Measurements from ENCODE around the gene STAB1. TPM values are rescaled to one million over a fixed set of nuclear protein-coding genes. Genes with fewer than 3 reads are reported as not detected.

STAB1 gene
- total and polyA plus RNA-seq, 2 of the 8 experiments (the other 6 are each of a cell fraction or from before 2014, with no cell fraction given): 1.0 to 1.9 TPM

GRCh38 chr3:52547143-52547542 is 52.0 kb downstream of the STAB1 start:
- no peak overlapping the region for H2BK5ac ChIP-seq (ENCODE audit: low read depth, low read length)
- H3K56ac ChIP-seq (replicated peaks; ENCODE audit: insufficient read length, low read depth, low read length): no peak overlapping the region
- FAIRE-seq (no peak), DNase-seq (ENCODE audit: low read depth in 1 of 2, low spot score in 2 of 2) (no peak)
- no peak overlapping the region for H3K18ac ChIP-seq (ENCODE audit: extremely low read depth, low read length)
- no peaks in the 10 kb centered on the region for H3K27me3 ChIP-seq (replicated peaks in 1 of 4; ENCODE audit: control insufficient read depth in 3 of 4, extremely low read depth in 1 of 4, insufficient read depth in 3 of 4, low read length in 3 of 4)
- no peak overlapping the region for H2AK5ac ChIP-seq (ENCODE audit: low read depth, low read length)
- H2BK15ac ChIP-seq (ENCODE audit: low read length): no peak overlapping the region
- H3K4ac ChIP-seq (replicated peaks; ENCODE audit: insufficient read length, low read depth, low read length): no peak overlapping the region
- no peaks in the 10 kb centered on the region for H3K4me1 ChIP-seq (replicated peaks in 1 of 4; ENCODE audit: control insufficient read depth in 3 of 4, insufficient read depth in 4 of 4, low read length in 3 of 4)
- H2BK12ac ChIP-seq (ENCODE audit: low read depth, low read length): no peak overlapping the region
- H3K36me3 ChIP-seq (ENCODE audit: control insufficient read depth in 2 of 4, insufficient read depth in 4 of 4, low read length in 3 of 4): peaks cover 3 to 31% (median 9%) of the 10 kb centered on the region in 4 experiments; a peak in 7 of 8 replicates
- CTCF ChIA-PET (ENCODE audit: partially characterized antibody): interaction anchor here (1.5 kb wide), 1 partner anchor 9 kb away, joined by 5 read pairs; no protein-coding TSS in a partner anchor
- no peaks in the 10 kb centered on the region for H3K79me2 ChIP-seq (ENCODE audit: control insufficient read depth in 1 of 2, insufficient read depth in 2 of 2, low read length in 2 of 2)
- H4K91ac ChIP-seq (replicated peaks; ENCODE audit: insufficient read length, low read length): no peak overlapping the region
- no peak overlapping the region for H3K27ac ChIP-seq (ENCODE audit: low read depth, low read length)
- H4K8ac ChIP-seq (ENCODE audit: extremely low read depth, insufficient read depth, low read length): no peak overlapping the region
- POLR2A ChIA-PET (ENCODE audit: partially characterized antibody): interaction anchor here (1.2 to 1.3 kb wide), 2 partner anchors 11 to 51 kb away, joined by 3 read pairs; partner anchors contain the start of gene UQCC5
- H3K14ac ChIP-seq (ENCODE audit: insufficient read length): no peak overlapping the region
- TF ChIP-seq TCF12 (IDR thresholded peaks at IDR 0.05; ENCODE audit: low read depth, low read length): no peak
- no peak for TF ChIP-seq JUN (IDR thresholded peaks at IDR 0.05; ENCODE audit: low read depth, low read length)
- no peak for TF ChIP-seq YY1 (IDR thresholded peaks at IDR 0.05; ENCODE audit: low read depth, low read length)
- no peak for TF ChIP-seq SP4 (IDR thresholded peaks at IDR 0.05; ENCODE audit: low read length)
- no peak overlapping the region for H3K4me3 ChIP-seq (ENCODE audit: extremely low read depth in 1 of 4, insufficient read depth in 2 of 4, low read depth in 3 of 4, low read length in 4 of 4)
- 0 out of 2 replicates have a peak, but pooled peaks cover 2% of the 10 kb centered on the region for H3K79me1 ChIP-seq (ENCODE audit: low read depth, low read length)
- H4K5ac ChIP-seq (ENCODE audit: insufficient read length, low read depth, low read length): no peak overlapping the region
- H3K4me2 ChIP-seq (ENCODE audit: insufficient read depth in 1 of 2, low read depth in 2 of 2, low read length in 2 of 2): no peak overlapping the region
- no peaks in the 10 kb centered on the region for H3K9me3 ChIP-seq (ENCODE audit: insufficient read depth in 2 of 2, low read depth in 1 of 2, low read length in 1 of 2)
- no peak overlapping the region for H2BK120ac ChIP-seq (replicated peaks; ENCODE audit: low read depth, low read length)
- H3K9ac ChIP-seq (replicated peaks in 1 of 4; ENCODE audit: extremely low read depth in 1 of 4, low read depth in 3 of 4, low read length in 3 of 4): no peak overlapping the region
- no peaks in the 10 kb centered on the region for H3K23me2 ChIP-seq (ENCODE audit: low read depth, low read length)
- 93% methylated on average over 2 of the region's 2 CpGs; no CpG with 5 or more reads in 1 of the 2 experiments for WGBS, 2 experiments (ENCODE audit: extremely low coverage in 1 of 2, insufficient coverage in 1 of 2, insufficient read length in 1 of 2, insufficient replicate concordance in 2 of 2, low coverage in 1 of 2, low lambda C conversion rate in 2 of 2, missing lambda C conversion rate in 1 of 2)
- H4K20me1 ChIP-seq (replicated peaks in 1 of 2; ENCODE audit: control insufficient read depth in 1 of 2, insufficient read depth in 2 of 2, low read length in 2 of 2): peaks cover 0 to 2% of the 10 kb centered on the region in 2 experiments
- H2BK20ac ChIP-seq (ENCODE audit: low read length): no peak overlapping the region
- no peak overlapping the region for H3K23ac ChIP-seq (ENCODE audit: insufficient read length)
- H2AFZ ChIP-seq (ENCODE audit: low read length): no peak overlapping the region
